Measurements from ENCODE around the gene HMGN3. TPM values are rescaled to one million over a fixed set of nuclear protein-coding genes. Genes with fewer than 3 reads are reported as not detected.

Gene HMGN3
- 53.2 and 86.2 TPM in 2 replicates for total RNA-seq

GRCh38 chr6:79234150-79235022 is at the start of gene HMGN3:
TSS of gene HMGN3 (minus strand) at chr6:79234682.
- peak; percentile 13 for TF ChIP-seq CTCF (conservative IDR thresholded peaks at IDR 0.05; ENCODE audit: low read depth, low read length)
- H3K4me3 ChIP-seq (ENCODE audit: low read depth, low read length), result peak within 1 kb of the TSS; percentile 94
- no peak for DNase-seq (ENCODE audit: low read depth)

GRCh38 chr6:79280756-79281155 is 46.3 kb upstream of the HMGN3 start:
- peak; percentile 75 for DNase-seq (ENCODE audit: low read depth)
- TF ChIP-seq CTCF (conservative IDR thresholded peaks at IDR 0.05; ENCODE audit: low read depth, low read length), result no peak
- no peak overlapping the region for H3K4me3 ChIP-seq (ENCODE audit: low read depth, low read length)

GRCh38 chr6:79277109-79277508 is 42.6 kb upstream of the HMGN3 start:
- no peak for DNase-seq (ENCODE audit: low read depth)
- no peak overlapping the region for H3K4me3 ChIP-seq (ENCODE audit: low read depth, low read length)
- no peak for TF ChIP-seq CTCF (conservative IDR thresholded peaks at IDR 0.05; ENCODE audit: low read depth, low read length)

- H3K4me3 ChIP-seq (ENCODE audit: low read depth, low read length), result no peak overlapping the region
- peak; percentile 83 for DNase-seq (ENCODE audit: low read depth)
- no peak for TF ChIP-seq CTCF (conservative IDR thresholded peaks at IDR 0.05; ENCODE audit: low read depth, low read length)
Measured at GRCh38 chr6:79269877-79270276, 35.4 kb upstream of the HMGN3 start.

- H3K4me3 ChIP-seq (ENCODE audit: low read depth, low read length), result no peak overlapping the region
- no peak for TF ChIP-seq CTCF (conservative IDR thresholded peaks at IDR 0.05; ENCODE audit: low read depth, low read length)
Measured at GRCh38 chr6:79267128-79267527, 32.6 kb upstream of the HMGN3 start.

GRCh38 chr6:79266051-79266450 is 31.6 kb upstream of the HMGN3 start:
- H3K4me3 ChIP-seq (ENCODE audit: low read depth, low read length), result no peak overlapping the region
- DNase-seq (ENCODE audit: low read depth), result no peak
- no peak for TF ChIP-seq CTCF (conservative IDR thresholded peaks at IDR 0.05; ENCODE audit: low read depth, low read length)

More at GRCh38 chr6:79267128-79267527, 32.6 kb upstream of the HMGN3 start:
- no peak for DNase-seq (ENCODE audit: low read depth)

GRCh38 chr6:79263359-79263758 is 28.9 kb upstream of the HMGN3 start:
- no peak for DNase-seq (ENCODE audit: low read depth)
- no peak for TF ChIP-seq CTCF (conservative IDR thresholded peaks at IDR 0.05; ENCODE audit: low read depth, low read length)

More at GRCh38 chr6:79263359-79263758, 28.9 kb upstream of the HMGN3 start:
- H3K4me3 ChIP-seq (ENCODE audit: low read depth, low read length), result no peak overlapping the region
